Neutrophil (primary cell): Measurements from ENCODE around the gene PLEKHA6.

ENCODE experiments used
- H3K27ac ChIP-seq: fragments of 200-600 bp; sonication (generic); 2 replicates; pipeline ENCODE4 v1.5.1; 2016; ENCODE audit warnings: mild to moderate bottlenecking, moderate library complexity
- H3K27me3 ChIP-seq: fragments of 200-600 bp; sonication (generic); 2 replicates; pipeline ENCODE4 v1.6.0; 2016; ENCODE audit warnings: mild to moderate bottlenecking
- H3K36me3 ChIP-seq: fragments of 200-600 bp; sonication (generic); 2 replicates; pipeline ENCODE4 v1.5.1; 2017
- H3K4me1 ChIP-seq, 2 experiments: fragments of 200-600 bp in 1 of 2; sonication (generic) in 1 of 2; 1 replicate in 1 of 2; 2 replicates in 1 of 2; pipeline versions ENCODE4 v1.5.1 to v1.6.1; 2013 to 2016; ENCODE audit warnings: low read depth in 1 of 2, low read length in 1 of 2, mild to moderate bottlenecking in 1 of 2, moderate library complexity in 1 of 2; ENCODE audit not compliant: control insufficient read depth in 1 of 2, insufficient read depth in 1 of 2
- H3K4me3 ChIP-seq, 2 experiments: fragments of 200-600 bp in 1 of 2; sonication (generic) in 1 of 2; 1 replicate in 1 of 2; 2 replicates in 1 of 2; pipeline ENCODE4 v1.5.1; 2013 to 2016; ENCODE audit warnings: low read depth in 1 of 2, low read length in 1 of 2, mild to moderate bottlenecking in 1 of 2, moderate library complexity in 1 of 2
- H3K9me3 ChIP-seq: fragments of 200-600 bp; sonication (generic); 2 replicates; pipeline ENCODE4 v1.5.1; 2016
- TF ChIP-seq, protein P1 (sequence below): fragments of 200-600 bp; sonication (generic); IDR thresholded peaks from 2 replicates; pipeline ENCODE4 v1.5.1; 2016; ENCODE audit warnings: antibody characterized with exemption

The PLEKHA6 gene

DNA sequence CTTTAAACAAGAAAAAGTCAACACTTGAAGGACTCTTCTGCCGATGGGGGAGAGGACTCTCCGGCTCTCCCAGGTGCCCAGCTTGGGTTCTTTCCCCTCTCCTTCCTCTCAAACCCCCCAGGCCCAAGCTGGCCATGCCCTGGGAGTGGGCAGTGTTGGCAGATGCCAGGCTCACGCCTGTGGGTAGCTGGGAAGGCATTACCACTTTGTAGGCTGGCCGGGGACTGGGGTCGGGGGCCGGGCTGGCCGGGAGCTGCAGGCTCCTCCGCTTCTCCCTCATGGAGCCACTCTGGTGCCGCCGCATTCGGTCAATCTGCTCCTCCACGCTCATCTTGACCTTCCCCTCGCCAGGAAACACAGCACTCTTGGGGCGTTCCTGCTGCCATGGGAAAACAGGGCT lies 129.5 kb downstream of the PLEKHA6 start:
- Histone ChIP-seq H3K9me3 (no peaks in the 10 kb centered on the region), H3K4me3 (no peak overlapping the region), H3K27me3 (no peaks in the 10 kb centered on the region), H3K36me3 (no peaks in the 10 kb centered on the region), H3K27ac (no peak overlapping the region), H3K4me1 (no peaks in the 10 kb centered on the region)
- TF ChIP-seq, protein P1, sequence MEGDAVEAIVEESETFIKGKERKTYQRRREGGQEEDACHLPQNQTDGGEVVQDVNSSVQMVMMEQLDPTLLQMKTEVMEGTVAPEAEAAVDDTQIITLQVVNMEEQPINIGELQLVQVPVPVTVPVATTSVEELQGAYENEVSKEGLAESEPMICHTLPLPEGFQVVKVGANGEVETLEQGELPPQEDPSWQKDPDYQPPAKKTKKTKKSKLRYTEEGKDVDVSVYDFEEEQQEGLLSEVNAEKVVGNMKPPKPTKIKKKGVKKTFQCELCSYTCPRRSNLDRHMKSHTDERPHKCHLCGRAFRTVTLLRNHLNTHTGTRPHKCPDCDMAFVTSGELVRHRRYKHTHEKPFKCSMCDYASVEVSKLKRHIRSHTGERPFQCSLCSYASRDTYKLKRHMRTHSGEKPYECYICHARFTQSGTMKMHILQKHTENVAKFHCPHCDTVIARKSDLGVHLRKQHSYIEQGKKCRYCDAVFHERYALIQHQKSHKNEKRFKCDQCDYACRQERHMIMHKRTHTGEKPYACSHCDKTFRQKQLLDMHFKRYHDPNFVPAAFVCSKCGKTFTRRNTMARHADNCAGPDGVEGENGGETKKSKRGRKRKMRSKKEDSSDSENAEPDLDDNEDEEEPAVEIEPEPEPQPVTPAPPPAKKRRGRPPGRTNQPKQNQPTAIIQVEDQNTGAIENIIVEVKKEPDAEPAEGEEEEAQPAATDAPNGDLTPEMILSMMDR: no peak

DNA sequence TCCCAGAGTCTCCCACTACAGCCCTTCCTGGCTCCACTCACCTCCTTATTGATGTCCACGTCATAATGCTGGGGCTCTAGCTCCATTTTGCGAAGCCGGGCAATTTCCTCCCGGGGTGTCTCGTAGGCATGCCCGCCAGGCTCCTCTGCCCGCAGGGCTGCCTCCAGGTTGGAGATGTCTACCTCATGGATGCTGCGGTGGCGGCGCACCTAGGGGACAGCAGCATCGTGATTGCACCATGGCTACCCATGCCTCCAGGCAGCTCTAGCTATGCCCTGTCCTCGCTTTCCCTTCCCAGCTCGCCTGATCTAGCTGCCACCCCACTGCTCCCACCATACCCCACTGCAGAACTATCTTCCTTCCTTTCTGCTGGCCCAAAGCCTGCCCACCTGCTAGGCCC lies 130.8 kb downstream of the PLEKHA6 start:
- TF ChIP-seq, protein P1: no peak
- Histone ChIP-seq H3K36me3 (no peaks in the 10 kb centered on the region), H3K27me3 (no peaks in the 10 kb centered on the region), H3K4me3 (no peak overlapping the region), H3K4me1 (no peaks in the 10 kb centered on the region), H3K9me3 (no peaks in the 10 kb centered on the region), H3K27ac (no peak overlapping the region)

DNA sequence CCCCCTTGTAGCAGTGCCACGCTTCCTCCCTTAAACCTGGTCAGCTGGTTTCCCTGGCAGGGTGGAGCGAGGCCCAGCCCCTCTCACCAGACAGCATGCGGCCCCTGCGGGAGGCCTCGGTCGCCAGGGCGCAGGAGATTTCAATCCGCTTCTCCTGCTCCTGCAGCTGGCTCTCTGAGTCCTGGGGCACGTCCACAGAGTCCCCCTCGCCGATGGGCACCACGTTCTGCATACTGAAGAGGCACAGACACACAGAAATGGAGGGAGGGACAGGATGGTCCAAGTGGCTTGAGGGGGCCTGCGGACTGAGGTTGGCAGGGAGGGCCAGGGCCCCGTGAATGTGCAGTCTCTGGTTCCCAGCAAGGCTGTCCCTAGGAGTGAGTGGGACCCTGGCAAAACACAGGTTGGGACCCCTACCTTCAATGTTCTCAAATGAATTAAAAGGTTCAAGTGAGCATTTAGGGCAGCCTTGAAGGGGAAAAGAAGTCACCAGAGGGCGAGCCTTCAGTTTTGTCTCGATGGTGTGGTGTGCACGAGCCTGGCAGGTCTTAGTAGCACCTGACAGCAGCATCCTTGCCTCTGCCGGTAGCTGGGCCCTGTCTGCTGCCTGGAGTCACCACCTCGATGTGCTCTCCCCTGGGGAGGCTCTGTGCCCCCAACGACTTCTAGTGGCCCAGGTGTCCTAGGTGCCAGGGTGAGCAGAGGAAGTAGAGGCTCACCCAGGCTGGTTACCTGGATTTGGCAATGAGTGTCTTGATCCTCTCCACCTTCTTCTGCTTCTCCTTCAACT lies 131.5 kb downstream of the PLEKHA6 start:
- no peak overlapping the region for H3K27ac ChIP-seq
- no peaks in the 10 kb centered on the region for H3K9me3 ChIP-seq
- H3K27me3 ChIP-seq: no peaks in the 10 kb centered on the region

DNA sequence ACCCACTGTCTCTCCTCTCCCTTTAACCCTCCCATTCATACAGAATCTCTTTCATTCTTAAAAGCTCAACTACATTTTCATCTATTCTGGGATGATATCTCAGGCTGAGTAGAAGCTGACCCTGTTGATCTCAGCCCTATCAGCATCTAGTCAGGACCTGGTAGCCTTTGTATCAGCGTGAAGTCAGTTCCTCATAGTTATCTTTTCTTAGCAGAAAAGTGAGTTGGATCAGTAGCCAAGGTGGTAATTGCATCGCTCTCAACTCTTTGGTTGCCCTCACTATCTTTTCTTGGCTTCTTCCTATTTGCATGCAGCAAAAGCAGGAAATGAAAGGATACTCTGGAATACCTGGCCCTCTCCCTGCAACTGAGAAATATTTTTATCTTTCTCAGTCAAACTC lies 132.4 kb downstream of the PLEKHA6 start:
- Histone ChIP-seq H3K4me3 (no peak overlapping the region), H3K27ac (no peak overlapping the region), H3K9me3 (no peaks in the 10 kb centered on the region), H3K4me1 (no peaks in the 10 kb centered on the region), H3K36me3 (no peaks in the 10 kb centered on the region), H3K27me3 (no peaks in the 10 kb centered on the region)
- TF ChIP-seq, protein P1: no peak

More for the DNA sequence above, 131.5 kb downstream of the PLEKHA6 start:
- TF ChIP-seq, protein P1: no peak
- no peak overlapping the region for H3K4me3 ChIP-seq
- H3K4me1 ChIP-seq: no peaks in the 10 kb centered on the region
- H3K36me3 ChIP-seq: no peaks in the 10 kb centered on the region

DNA sequence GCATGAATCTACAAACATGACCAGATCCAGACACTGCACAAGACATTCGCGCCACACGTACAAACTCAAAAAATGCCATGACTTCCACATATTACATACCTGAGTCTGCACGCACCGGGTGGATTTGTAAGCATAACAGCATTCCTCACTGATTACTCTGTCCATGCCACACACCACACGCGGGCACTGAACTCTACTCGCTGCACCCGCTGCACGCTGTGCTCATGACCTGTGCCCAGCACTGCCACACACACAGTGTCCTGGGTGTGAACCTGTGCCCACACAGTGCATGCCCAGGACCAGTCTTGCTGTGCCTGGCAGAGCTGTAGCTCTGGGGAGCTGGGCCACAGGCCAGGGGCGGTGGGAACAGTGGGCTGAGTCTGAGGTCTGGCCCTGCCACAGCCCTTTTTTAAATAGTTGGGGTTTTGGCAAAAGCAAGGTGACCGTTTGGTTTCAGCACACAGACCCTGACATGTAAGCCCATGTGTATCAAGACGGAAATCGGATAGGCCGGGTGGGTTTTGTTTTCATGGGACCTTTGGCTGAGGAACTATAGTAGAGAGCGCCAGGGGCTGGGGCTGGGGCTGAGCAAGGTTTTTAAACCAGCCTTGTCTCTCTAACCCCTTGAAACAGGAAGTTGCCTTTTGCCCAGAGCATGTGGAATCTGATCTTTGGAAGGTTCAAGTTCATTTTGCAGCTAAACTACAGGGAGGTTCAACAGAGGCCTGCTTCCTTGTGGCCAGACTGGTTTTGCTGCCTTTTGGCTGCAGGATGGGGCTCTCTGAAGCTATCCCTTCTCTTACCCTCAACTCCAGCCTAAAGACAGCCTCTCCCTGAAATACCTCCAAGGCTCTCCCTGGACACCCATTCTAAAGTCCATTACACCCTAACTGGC lies 133.6 kb downstream of the PLEKHA6 start:
- Histone ChIP-seq H3K27me3 (no peaks in the 10 kb centered on the region), H3K36me3 (no peaks in the 10 kb centered on the region), H3K27ac (no peak overlapping the region), H3K9me3 (no peaks in the 10 kb centered on the region), H3K4me1 (no peaks in the 10 kb centered on the region), H3K4me3 (no peak overlapping the region)
- TF ChIP-seq, protein P1: no peak
